Measurements from ENCODE around the gene AJAP1. TPM values are rescaled to one million over a fixed set of nuclear protein-coding genes. Genes with fewer than 3 reads are reported as not detected.

Gene AJAP1
- total RNA-seq, 4 donors from 2014 or later = 0.19 to 0.65 (median 0.22) TPM; not detected in 1

DNA sequence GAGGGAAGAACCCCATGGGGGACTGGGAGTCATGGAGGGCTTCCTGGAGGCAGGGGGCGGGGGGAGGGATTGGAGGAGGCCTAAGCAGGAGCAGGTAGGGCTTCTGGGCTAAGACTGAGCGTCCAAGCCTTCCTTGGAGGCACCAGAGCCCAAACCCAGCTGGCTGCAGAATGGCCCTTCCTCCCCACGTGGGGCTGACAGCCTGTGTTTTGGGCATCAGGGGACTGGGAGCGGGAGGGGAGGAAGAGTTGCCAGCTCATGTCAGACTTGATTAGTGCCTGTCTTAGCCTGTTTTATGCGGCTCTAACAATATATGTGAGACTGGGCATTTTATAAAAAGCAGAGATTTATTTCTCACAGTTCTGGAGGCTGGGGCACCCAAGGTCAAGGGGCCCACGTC is 38.9 kb downstream of the AJAP1 start:
- TF ChIP-seq, protein P1, sequence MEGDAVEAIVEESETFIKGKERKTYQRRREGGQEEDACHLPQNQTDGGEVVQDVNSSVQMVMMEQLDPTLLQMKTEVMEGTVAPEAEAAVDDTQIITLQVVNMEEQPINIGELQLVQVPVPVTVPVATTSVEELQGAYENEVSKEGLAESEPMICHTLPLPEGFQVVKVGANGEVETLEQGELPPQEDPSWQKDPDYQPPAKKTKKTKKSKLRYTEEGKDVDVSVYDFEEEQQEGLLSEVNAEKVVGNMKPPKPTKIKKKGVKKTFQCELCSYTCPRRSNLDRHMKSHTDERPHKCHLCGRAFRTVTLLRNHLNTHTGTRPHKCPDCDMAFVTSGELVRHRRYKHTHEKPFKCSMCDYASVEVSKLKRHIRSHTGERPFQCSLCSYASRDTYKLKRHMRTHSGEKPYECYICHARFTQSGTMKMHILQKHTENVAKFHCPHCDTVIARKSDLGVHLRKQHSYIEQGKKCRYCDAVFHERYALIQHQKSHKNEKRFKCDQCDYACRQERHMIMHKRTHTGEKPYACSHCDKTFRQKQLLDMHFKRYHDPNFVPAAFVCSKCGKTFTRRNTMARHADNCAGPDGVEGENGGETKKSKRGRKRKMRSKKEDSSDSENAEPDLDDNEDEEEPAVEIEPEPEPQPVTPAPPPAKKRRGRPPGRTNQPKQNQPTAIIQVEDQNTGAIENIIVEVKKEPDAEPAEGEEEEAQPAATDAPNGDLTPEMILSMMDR (IDR thresholded peaks at IDR 0.05; ENCODE audit: low read depth) = no peak

DNA sequence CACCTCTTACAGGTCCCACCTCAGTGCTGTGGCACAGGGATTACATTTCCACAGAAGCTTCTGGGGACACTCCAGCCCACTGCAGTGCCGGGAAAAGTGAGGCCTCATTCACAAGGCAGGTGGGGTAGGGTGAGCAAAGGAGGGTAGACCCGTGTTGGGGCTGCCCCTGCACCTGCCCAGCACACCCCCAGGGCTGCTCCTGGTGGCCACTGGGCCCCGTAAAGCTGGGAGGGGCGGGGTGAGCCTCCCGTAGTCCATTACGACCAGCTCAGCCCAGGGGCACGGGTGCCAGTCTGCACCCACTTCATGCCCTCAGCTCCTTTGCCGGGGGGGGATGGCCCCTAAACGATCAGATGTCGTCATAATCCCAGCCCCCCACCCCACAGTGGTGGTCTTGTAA is 39.5 kb downstream of the AJAP1 start:
- TF ChIP-seq, protein P1 (IDR thresholded peaks at IDR 0.05; ENCODE audit: low read depth) = no peak

DNA sequence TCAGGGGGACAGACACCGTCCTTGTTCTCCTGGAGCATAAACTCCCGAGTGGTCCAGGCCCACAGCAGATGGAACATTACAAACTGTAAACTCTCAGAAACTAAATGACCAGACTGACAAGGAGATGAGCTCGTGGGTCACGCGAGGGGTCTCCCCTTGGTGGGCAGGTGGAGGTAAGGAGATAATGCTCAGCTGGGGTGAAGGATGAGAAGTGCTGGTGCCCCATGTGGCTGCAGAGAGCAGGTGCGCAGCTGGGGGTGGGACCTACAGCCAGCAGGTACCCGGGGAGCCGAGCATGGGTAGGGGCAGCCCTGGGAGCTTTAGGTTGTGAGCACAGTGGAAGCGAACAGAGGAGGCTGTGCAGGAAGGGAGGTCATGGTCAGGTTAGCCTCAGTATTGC is 40.1 kb downstream of the AJAP1 start:
- TF ChIP-seq, protein P1 (IDR thresholded peaks at IDR 0.05; ENCODE audit: low read depth) = no peak

DNA sequence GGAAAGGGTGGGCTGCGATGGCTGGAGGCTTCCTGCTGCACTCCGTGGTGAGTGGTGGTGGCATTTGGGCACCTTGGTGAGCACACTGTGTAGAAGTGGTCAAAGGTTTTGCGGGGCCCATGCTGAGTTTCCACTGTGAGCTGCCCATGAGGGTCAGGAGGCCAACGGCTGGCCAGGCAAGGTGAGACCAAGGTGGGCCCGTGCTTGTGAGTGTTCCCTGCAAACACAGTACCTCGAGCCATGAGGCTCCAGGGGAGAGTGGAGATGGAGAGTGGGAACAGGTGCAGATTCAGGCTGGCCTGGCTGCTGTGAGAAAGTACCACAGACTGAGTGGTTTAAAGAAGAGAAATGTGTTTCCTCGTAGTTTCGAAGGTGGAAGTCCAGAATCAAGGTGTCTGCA is 40.8 kb downstream of the AJAP1 start:
- TF ChIP-seq, protein P1 (IDR thresholded peaks at IDR 0.05; ENCODE audit: low read depth) = no peak

DNA sequence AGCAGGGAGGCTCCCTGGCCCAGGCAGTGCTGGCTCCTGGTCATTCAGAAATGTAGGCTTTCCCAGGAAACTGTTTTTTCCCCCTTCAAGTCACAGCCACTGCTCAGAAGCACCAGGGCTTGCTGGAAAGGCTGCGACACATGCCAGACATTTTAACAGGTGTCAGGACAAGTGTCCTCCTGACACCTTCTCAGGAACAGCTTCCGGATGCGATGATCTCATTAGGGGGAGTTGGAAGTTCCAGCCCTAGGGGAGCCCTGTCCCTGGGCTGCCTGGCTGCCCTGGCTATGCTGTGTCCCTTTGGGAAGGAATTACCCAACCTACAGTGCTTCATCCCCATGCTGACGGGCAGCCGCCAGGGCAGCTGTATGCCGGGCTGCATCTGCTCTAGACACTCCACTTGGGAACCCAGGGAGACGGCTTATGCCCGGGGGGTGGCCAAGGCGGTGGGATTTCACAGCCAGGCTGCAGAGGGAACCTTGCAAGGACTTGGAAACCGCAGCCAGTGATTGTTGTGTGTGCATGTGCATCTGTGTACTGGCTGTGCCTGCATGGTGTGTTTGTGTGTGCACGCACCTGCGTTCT is 41.8 kb downstream of the AJAP1 start:
- TF ChIP-seq, protein P1 (IDR thresholded peaks at IDR 0.05; ENCODE audit: low read depth) = no peak

DNA sequence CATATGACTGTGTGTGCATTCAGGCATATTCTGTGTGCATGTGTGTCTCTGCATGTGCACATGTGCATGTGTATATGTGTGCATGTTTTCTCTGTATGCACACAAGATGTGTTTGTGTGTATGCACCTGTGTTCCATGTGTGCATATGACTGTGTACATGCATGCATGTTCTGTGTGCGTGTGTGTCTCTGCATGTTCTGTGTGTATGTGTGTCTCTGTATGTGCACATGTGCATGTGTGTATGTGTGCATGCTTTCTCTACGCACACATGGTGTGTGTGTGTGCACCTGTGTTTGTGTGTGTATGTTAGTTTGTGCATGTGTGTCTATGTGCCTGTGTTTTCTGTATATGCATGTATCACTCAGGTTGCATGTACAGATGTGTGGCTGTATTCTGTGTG is 42.3 kb downstream of the AJAP1 start:
- TF ChIP-seq, protein P1 (IDR thresholded peaks at IDR 0.05; ENCODE audit: low read depth) = no peak

DNA sequence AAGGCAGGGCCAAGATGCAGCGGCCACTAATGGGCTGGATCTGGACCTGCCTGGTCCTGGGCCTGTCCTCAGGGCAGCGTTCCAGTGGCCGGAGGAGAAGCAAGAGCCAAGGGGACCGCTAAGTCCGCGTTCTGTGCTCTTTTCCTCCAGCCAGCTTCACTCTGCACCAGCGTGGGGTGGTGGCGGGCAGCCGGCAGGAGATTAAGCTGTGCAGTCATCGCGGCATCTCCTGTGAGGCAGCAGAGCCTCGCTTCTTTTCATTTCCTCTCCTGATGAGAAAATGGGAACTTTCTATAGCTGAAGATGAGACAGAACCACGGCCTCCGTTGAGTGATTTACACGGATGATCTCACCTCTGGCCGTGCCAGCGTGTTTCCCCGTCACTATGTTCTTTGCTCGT is 43.4 kb downstream of the AJAP1 start:
- TF ChIP-seq, protein P1 (IDR thresholded peaks at IDR 0.05; ENCODE audit: low read depth) = no peak
